Caco-2 (cell line): ENCODE measurements around the gene ZDHHC4. TPM values are rescaled to one million over a fixed set of nuclear protein-coding genes. Genes with fewer than 3 reads are reported as not detected.
A peak's percentile ranks its signal among the peaks of the same experiment; 100 is the strongest.
"Not testable (repeated sequence)": the region's sequence is repeated elsewhere in the genome, so short reads cannot be mapped to it uniquely, and the experiment has no call there.

Experiments used
- BruUV-seq: library from RNA; stranded (reverse); fragments of 400-500 nt; replicated peaks from 2 replicates; lab custom pipeline; 2021; lab: Mats Ljungman, UMichigan
- CTCF ChIA-PET: fragments of 300-600 bp; sonication (Branson Sonifier 250); formaldehyde crosslinking; loops from one replicate; lab custom pipeline; 2022; ENCODE audit warnings: antibody characterized with exemption; lab: Charles Lee
- POLR2A ChIA-PET: fragments of 300-600 bp; sonication (Branson Sonifier 250); formaldehyde crosslinking; loops from one replicate; lab custom pipeline; 2022; ENCODE audit warnings: antibody characterized with exemption; lab: Charles Lee
- DNase-seq, 2 experiments: peaks; one replicate each; pipeline versions ENCODE4 v3.0.0 to v3.0.0-alpha.2; 2020 to 2022
- H3K27me3 ChIP-seq: replicated peaks from 2 replicates; pipeline ENCODE4 v1.6.0; 2011; ENCODE audit warnings: low read length; ENCODE audit not compliant: control insufficient read depth, insufficient read depth
- H3K36me3 ChIP-seq: 2 replicates; pipeline ENCODE4 v1.5.1; 2011; ENCODE audit warnings: low read length; ENCODE audit not compliant: control insufficient read depth, insufficient read depth
- H3K4me1 ChIP-seq: fragments of 250-450 bp; sonication (Bioruptor Pico); 2 replicates; pipeline ENCODE4 v1.5.1; 2020; ENCODE audit warnings: mild to moderate bottlenecking
- H3K4me3 ChIP-seq: 2 replicates; pipeline ENCODE4 v1.5.1; 2011; ENCODE audit warnings: low read depth, mild to moderate bottlenecking, control low read depth, low read length
- H3K9me3 ChIP-seq: fragments of 250-450 bp; sonication (Bioruptor Pico); 2 replicates; pipeline ENCODE4 v1.5.1; 2020; ENCODE audit warnings: mild to moderate bottlenecking, moderate library complexity
- H3K27ac Mint-ChIP-seq: one replicate; pipeline ENCODE4 v1.8.0; 2022; ENCODE audit warnings: mixed read lengths; ENCODE audit not compliant: unreplicated experiment
- H3K27me3 Mint-ChIP-seq: one replicate; pipeline ENCODE4 v1.8.0; 2022; ENCODE audit warnings: mixed read lengths; ENCODE audit not compliant: insufficient read depth, unreplicated experiment
- H3K36me3 Mint-ChIP-seq: one replicate; pipeline ENCODE4 v1.8.0; 2022; ENCODE audit warnings: mild to moderate bottlenecking, mixed read lengths; ENCODE audit not compliant: insufficient read depth, unreplicated experiment
- H3K4me1 Mint-ChIP-seq: one replicate; pipeline ENCODE4 v1.8.0; 2022; ENCODE audit warnings: low read depth, mixed read lengths; ENCODE audit not compliant: unreplicated experiment
- H3K4me3 Mint-ChIP-seq: one replicate; pipeline ENCODE4 v1.8.0; 2022; ENCODE audit warnings: mild to moderate bottlenecking, moderate library complexity, mixed read lengths; ENCODE audit not compliant: unreplicated experiment
- H3K9me3 Mint-ChIP-seq: one replicate; pipeline ENCODE4 v1.8.0; 2022; ENCODE audit warnings: mixed read lengths; ENCODE audit not compliant: unreplicated experiment
- CTCF ChIP-seq, 2 experiments: fragments of 200-600 bp in 1 of 2; IDR thresholded peaks; 1 replicate in 1 of 2; 2 replicates in 1 of 2; pipeline versions ENCODE4 v1.5.1 to v1.8.0; 2011 to 2022; ENCODE audit warnings: antibody characterized with exemption in 1 of 2, control low read depth in 1 of 2, inconsistent platforms in 1 of 2, low read depth in 1 of 2, low read length in 1 of 2, mild to moderate bottlenecking in 1 of 2, moderate library complexity in 1 of 2; ENCODE audit not compliant: insufficient read depth in 1 of 2, severe bottlenecking in 1 of 2, unreplicated experiment in 1 of 2
- intact Hi-C: fragments of 100-400 bp; cut with micrococcal nuclease; formaldehyde crosslinking; loops from one replicate; pipeline ENCODE4 v1.10.0; 2022; ENCODE audit not compliant: unreplicated experiment
- total RNA-seq: library from RNA; stranded (reverse); gene quantifications from 2 replicates; pipeline ENCODE4 v1.2.3, GENCODE V29; 2022

ZDHHC4 gene
- total RNA-seq, 1 experiment from 2014 or later, result 78.9 TPM

- Mint-ChIP-seq H3K27me3 (no peaks in the 10 kb centered on the region), H3K36me3 (peaks cover 22% of the 10 kb centered on the region), H3K9me3 (no peaks in the 10 kb centered on the region), H3K4me3 (peak overlapping the region; percentile 92), H3K27ac (no peak overlapping the region), H3K4me1 (peaks cover 16% of the 10 kb centered on the region)
- H3K4me3 ChIP-seq, result no peak overlapping the region
- peaks cover 12% of the 10 kb centered on the region for H3K4me1 ChIP-seq
- DNase-seq, result no peak
- BruUV-seq, result no TSS peak
- no peaks in the 10 kb centered on the region for H3K9me3 ChIP-seq
- ChIA-PET POLR2A (no interaction called here), CTCF (interaction anchor here (1.1 kb wide), 1 partner anchor 16 kb away, joined by 8 read pairs; no protein-coding TSS in a partner anchor)
- intact Hi-C loops, result loop anchor here (5.0 kb wide), 1 partner anchor 58 kb away; no protein-coding TSS in a partner anchor
- no peaks in the 10 kb centered on the region; the same call in 1 of the 2 replicates for H3K36me3 ChIP-seq
- no peaks in the 10 kb centered on the region for H3K27me3 ChIP-seq
- no peak for TF ChIP-seq CTCF (IDR thresholded peaks at IDR 0.05; ENCODE audit: insufficient read depth in 1 of 2, low read depth in 1 of 2, low read length in 1 of 2, severe bottlenecking in 1 of 2, unreplicated experiment in 1 of 2)
Measured at GRCh38 chr7:6575281-6576023, 1.8 kb upstream of the ZDHHC4 start.

- no peaks in the 10 kb centered on the region for H3K27me3 Mint-ChIP-seq
- H3K4me3 Mint-ChIP-seq, result peak overlapping the region; percentile 92
- Histone ChIP-seq H3K27me3 (no peaks in the 10 kb centered on the region), H3K4me3 (peak overlapping the region; percentile 58), H3K36me3 (no peaks in the 10 kb centered on the region; the same call in 1 of the 2 replicates), H3K9me3 (no peaks in the 10 kb centered on the region), H3K4me1 (peaks cover 12% of the 10 kb centered on the region)
- DNase-seq, result peak in 1 of 2 experiments; percentile 22
- peaks cover 30% of the 10 kb centered on the region for H3K36me3 Mint-ChIP-seq
- H3K9me3 Mint-ChIP-seq, result no peaks in the 10 kb centered on the region
- POLR2A ChIA-PET, result interaction anchor here (0.7 kb wide), 1 partner anchor 1686 kb away, joined by 3 read pairs; no protein-coding TSS in a partner anchor
- H3K4me1 Mint-ChIP-seq, result peaks cover 16% of the 10 kb centered on the region
- intact Hi-C loops, result loop anchor here (5.0 kb wide), 1 partner anchor 59 kb away; no protein-coding TSS in a partner anchor
- CTCF ChIA-PET, result no interaction called here
- no peak for TF ChIP-seq CTCF (IDR thresholded peaks at IDR 0.05; ENCODE audit: insufficient read depth in 1 of 2, low read depth in 1 of 2, low read length in 1 of 2, severe bottlenecking in 1 of 2, unreplicated experiment in 1 of 2)
- TSS peak; percentile 82 for BruUV-seq
- H3K27ac Mint-ChIP-seq, result peak overlapping the region; percentile 96
Measured at GRCh38 chr7:6576024-6576866, 1.0 kb upstream of the ZDHHC4 start.

- DNase-seq, H3K27me3 ChIP-seq, H3K9me3 Mint-ChIP-seq, BruUV-seq, H3K27me3 Mint-ChIP-seq, CTCF ChIA-PET, H3K9me3 ChIP-seq, H3K36me3 ChIP-seq: not testable (repeated sequence)
- Histone ChIP-seq H3K4me1 (peaks cover 12% of the 10 kb centered on the region), H3K4me3 (peak overlapping the region; percentile 58)
- POLR2A ChIA-PET, result interaction anchor here (0.7 kb wide), 1 partner anchor 1685 kb away, joined by 3 read pairs; no protein-coding TSS in a partner anchor
- H3K4me1 Mint-ChIP-seq, result peaks cover 16% of the 10 kb centered on the region
- H3K36me3 Mint-ChIP-seq, result peaks cover 36% of the 10 kb centered on the region
- H3K4me3 Mint-ChIP-seq, result peak overlapping the region; percentile 92
- H3K27ac Mint-ChIP-seq, result peak overlapping the region; percentile 96
- intact Hi-C loops, result loop anchor here (5.0 kb wide), 1 partner anchor 60 kb away; no protein-coding TSS in a partner anchor
Measured at GRCh38 chr7:6576867-6577368, 336 bp upstream of the ZDHHC4 start.
